Activated CD4-positive, alpha-beta T cell treated with anti-CD3 and anti-CD28 coated beads for 36 hours (primary cell): ENCODE measurements around the gene CBLB. TPM values are rescaled to one million over a fixed set of nuclear protein-coding genes. Genes with fewer than 3 reads are reported as not detected.
A peak's percentile ranks its signal among the peaks of the same experiment; 100 is the strongest.

ENCODE experiments used
- ATAC-seq: fragments of 200-7000 bp; cut with Tn5 transposase; one replicate; pipeline ENCODE4 v1.10.0; 2021; ENCODE audit warnings: mild to moderate bottlenecking, moderate library complexity
- CTCF ChIA-PET: fragments of 350-600 bp; sonication (Branson Sonifier 250); formaldehyde crosslinking; loops from one replicate; lab custom pipeline; 2021; ENCODE audit warnings: antibody characterized with exemption; lab: Charles Lee
- POLR2A ChIA-PET: fragments of 350-600 bp; sonication (Branson Sonifier 250); formaldehyde crosslinking; loops from one replicate; lab custom pipeline; 2021; ENCODE audit warnings: antibody characterized with exemption, inconsistent platforms; lab: Charles Lee
- DNase-seq: peaks from one replicate; pipeline ENCODE4 v3.0.0-alpha.2; 2020
- H3K27ac Mint-ChIP-seq: one replicate; pipeline ENCODE4 v1.8.0; 2021; ENCODE audit warnings: mixed read lengths
- H3K27me3 Mint-ChIP-seq: one replicate; pipeline ENCODE4 v1.8.0; 2021; ENCODE audit warnings: mixed read lengths
- H3K36me3 Mint-ChIP-seq: one replicate; pipeline ENCODE4 v1.8.0; 2021; ENCODE audit warnings: low read depth, mixed read lengths
- H3K4me1 Mint-ChIP-seq: one replicate; pipeline ENCODE4 v1.8.0; 2021; ENCODE audit warnings: mixed read lengths
- H3K4me3 Mint-ChIP-seq: one replicate; pipeline ENCODE4 v1.8.0; 2021; ENCODE audit warnings: mild to moderate bottlenecking, moderate library complexity, mixed read lengths
- H3K9me3 Mint-ChIP-seq: one replicate; pipeline ENCODE4 v1.8.0; 2021; ENCODE audit warnings: low read depth, mixed read lengths
- intact Hi-C, 2 experiments: fragments of 100-400 bp; cut with DNase I in 1 of 2; cut with micrococcal nuclease in 1 of 2; formaldehyde crosslinking; loops; one replicate each; pipeline versions ENCODE4 v1.14.2 to v1.15.1; 2022 to 2024; cut with DNase I, micrococcal nuclease
- total RNA-seq, 2 experiments: library from RNA; stranded (reverse); gene quantifications; one replicate each; pipeline ENCODE4 v1.2.3, GENCODE V29; 2021

CBLB gene
- total RNA-seq, 2 experiments from 2014 or later: 112 to 163 TPM

DNA sequence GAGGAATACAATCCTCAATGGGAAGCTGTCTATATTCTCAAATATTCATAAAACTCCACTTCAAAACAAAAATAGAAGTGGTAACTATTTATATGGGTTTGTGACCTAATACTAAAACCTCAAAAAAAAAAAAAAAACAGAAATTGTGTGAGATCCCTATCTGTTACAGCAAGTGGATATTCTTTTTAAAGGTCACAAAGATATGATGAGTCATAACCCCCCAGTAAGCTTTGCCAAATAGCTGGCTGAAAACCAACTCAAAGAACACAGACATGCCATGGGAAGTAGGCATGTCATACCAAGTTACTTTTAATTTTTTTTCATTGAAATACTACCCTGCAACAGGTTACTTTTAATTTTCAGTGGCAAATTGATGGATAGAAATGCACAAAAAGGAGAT is 62.5 kb downstream of the CBLB start:
- Mint-ChIP-seq H3K4me1 (peaks cover 65% of the 10 kb centered on the region), H3K36me3 (peaks cover 50% of the 10 kb centered on the region), H3K9me3 (peaks cover 4% of the 10 kb centered on the region), H3K4me3 (no peak overlapping the region), H3K27me3 (no peaks in the 10 kb centered on the region), H3K27ac (peak overlapping the region; percentile 34)
- ATAC-seq (peak; percentile 82), DNase-seq (no peak)
- POLR2A ChIA-PET: interaction anchor here (0.6 kb wide), 1 partner anchor 1720 kb away, joined by 4 read pairs; no protein-coding TSS in a partner anchor
- CTCF ChIA-PET: no interaction called here
- intact Hi-C loops: loop anchor here in 1 of 2 experiments (2.0 kb wide), 1 partner anchor 16 kb away; no protein-coding TSS in a partner anchor

DNA sequence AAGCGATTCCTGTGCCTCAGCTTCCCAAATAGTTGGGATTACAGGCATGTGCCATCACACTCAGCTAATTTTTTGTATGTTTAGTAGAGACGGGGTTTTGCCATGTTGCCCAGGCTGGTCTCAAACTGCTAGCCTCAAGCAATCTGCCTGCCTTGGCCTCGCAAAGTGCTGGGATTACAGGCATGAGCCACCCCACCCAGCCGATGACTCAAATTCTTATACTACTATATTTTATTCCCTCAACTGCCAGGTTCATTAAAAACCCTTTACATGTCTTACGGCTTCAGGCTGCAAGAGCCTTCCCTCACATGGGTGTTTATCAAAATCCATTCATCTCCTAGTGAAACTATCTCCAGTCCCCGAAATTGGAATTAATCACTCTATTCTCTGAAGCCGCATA is 63.4 kb downstream of the CBLB start:
- intact Hi-C loops: no loop called here
- peaks cover 69% of the 10 kb centered on the region for H3K4me1 Mint-ChIP-seq

DNA sequence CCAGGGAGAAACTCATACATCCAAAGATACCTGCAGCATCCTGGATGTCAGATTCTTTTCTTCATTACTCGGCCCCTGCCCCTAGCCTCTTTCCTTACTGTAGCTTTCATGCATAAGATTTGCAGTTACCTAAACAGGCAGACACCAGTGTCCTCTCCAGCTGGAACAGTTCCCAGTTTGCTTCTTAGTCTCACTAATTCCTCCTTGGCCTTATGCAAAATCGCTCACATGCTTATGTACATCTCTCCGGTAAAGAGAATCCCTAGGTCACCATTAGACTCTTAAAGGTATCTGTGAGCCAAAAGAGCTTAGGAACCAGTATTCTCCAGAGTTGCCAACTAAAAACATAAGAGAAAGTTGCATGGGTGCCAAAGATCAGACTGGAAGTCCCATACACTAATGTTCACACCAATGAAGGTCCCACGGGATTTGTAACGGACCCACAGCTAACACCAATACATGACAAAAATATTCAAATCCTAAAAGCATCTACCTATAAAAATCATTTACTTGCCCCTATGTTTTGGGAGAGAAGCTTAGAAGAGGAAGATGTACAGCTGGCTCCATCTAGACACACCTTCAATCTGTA is 66.6 kb downstream of the CBLB start:
- peaks cover 4% of the 10 kb centered on the region for H3K9me3 Mint-ChIP-seq
- H3K4me3 Mint-ChIP-seq: no peak overlapping the region
- no peaks in the 10 kb centered on the region for H3K27me3 Mint-ChIP-seq
- ChIA-PET CTCF (interaction anchor here (0.8 to 1.4 kb wide), 2 partner anchors 9 to 32 kb away, joined by 3 to 4 read pairs; no protein-coding TSS in a partner anchor), POLR2A (interaction anchor here (1.2 kb wide), 1 partner anchor 25 kb away, joined by 3 read pairs; no protein-coding TSS in a partner anchor)
- peaks cover 75% of the 10 kb centered on the region for H3K4me1 Mint-ChIP-seq
- DNase-seq (no peak), ATAC-seq (no peak)
- H3K36me3 Mint-ChIP-seq: peaks cover 62% of the 10 kb centered on the region
- peak overlapping the region; percentile 83 for H3K27ac Mint-ChIP-seq
- intact Hi-C loops: no loop called here

More for the DNA sequence above, 63.4 kb downstream of the CBLB start:
- Mint-ChIP-seq H3K27ac (peak overlapping the region; percentile 34), H3K4me3 (no peak overlapping the region), H3K9me3 (peaks cover 4% of the 10 kb centered on the region), H3K27me3 (no peaks in the 10 kb centered on the region), H3K36me3 (peaks cover 52% of the 10 kb centered on the region)
- CTCF ChIA-PET: no interaction called here
- DNase-seq (no peak), ATAC-seq (no peak)
- POLR2A ChIA-PET: no interaction called here

DNA sequence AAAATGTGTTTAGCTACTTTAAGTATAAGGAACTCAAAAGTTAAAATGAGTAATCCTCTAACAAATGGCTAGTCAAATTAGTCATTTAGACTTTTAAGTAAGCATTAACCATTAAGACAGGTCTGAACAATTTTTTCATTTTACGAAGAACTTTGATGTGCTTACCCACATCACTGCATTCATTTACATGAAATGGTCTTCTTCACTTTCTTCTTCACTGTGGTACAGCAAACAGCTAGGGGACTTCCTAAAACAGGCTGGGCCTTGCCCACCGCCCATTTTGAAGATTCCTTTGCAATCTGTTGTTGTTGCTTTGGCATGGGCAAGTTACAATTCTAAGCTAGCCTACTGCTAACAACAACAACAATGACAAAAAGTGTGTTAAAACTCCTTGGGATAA is 67.4 kb downstream of the CBLB start:
- no peak overlapping the region for H3K4me3 Mint-ChIP-seq
- no peaks in the 10 kb centered on the region for H3K27me3 Mint-ChIP-seq
- H3K27ac Mint-ChIP-seq: peak overlapping the region; percentile 83
- H3K36me3 Mint-ChIP-seq: peaks cover 64% of the 10 kb centered on the region
- ChIA-PET CTCF (interaction anchor here (0.6 to 1.4 kb wide), 2 partner anchors 10 to 598 kb away, joined by 4 read pairs; no protein-coding TSS in a partner anchor), POLR2A (interaction anchor here (1.2 kb wide), 1 partner anchor 26 kb away, joined by 3 read pairs; no protein-coding TSS in a partner anchor)
- H3K4me1 Mint-ChIP-seq: peaks cover 73% of the 10 kb centered on the region
- peak; percentile 70 for ATAC-seq
- intact Hi-C loops: no loop called here
- DNase-seq: no peak
- H3K9me3 Mint-ChIP-seq: peaks cover 4% of the 10 kb centered on the region

DNA sequence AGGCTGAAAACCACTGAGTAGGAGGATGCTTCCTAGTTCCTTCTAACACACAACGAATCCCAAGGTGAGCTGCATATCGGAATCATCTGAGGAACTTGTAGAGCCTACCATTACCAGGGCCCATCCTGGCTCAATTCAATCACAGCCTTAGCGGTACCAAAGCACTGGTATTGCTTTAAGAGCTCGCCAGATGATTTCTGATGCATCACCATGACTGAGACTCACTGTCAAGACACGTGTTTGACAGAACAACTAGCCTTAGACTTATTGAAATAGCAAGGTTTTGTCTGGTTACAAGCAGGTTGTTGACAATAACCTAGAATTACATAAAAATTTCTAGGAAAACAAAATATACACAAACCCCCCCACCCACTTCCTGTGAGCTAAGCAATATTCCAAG is 68.5 kb downstream of the CBLB start:
- intact Hi-C loops: no loop called here
- Mint-ChIP-seq H3K9me3 (peaks cover 10% of the 10 kb centered on the region), H3K27ac (no peak overlapping the region), H3K36me3 (peaks cover 64% of the 10 kb centered on the region), H3K4me1 (peaks cover 72% of the 10 kb centered on the region), H3K4me3 (no peak overlapping the region), H3K27me3 (no peaks in the 10 kb centered on the region)
- CTCF ChIA-PET: no interaction called here
- POLR2A ChIA-PET: no interaction called here
- peak; percentile 47 for ATAC-seq
- DNase-seq: no peak

DNA sequence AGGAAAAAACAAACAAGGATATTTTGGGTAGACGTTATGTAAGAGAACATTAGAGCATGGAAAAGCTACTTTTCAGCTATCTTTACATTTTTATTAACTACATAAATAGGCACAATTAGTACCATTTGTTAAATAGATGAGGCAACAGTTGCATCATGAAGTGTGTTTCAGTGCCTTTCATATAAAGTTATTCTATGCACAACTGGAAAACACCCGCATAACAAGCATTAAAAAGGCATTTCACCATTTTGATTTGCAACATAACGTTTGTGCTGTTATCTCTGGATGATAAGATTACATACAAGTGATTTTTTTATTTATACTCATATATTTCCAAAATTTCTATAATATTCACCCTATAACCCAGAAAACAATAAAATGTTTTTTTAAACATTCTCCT is 69.5 kb downstream of the CBLB start:
- Mint-ChIP-seq H3K4me3 (no peak overlapping the region), H3K4me1 (peaks cover 68% of the 10 kb centered on the region), H3K27me3 (no peaks in the 10 kb centered on the region), H3K9me3 (peaks cover 6% of the 10 kb centered on the region), H3K36me3 (peaks cover 56% of the 10 kb centered on the region), H3K27ac (peak overlapping the region; percentile 17)
- no peak for ATAC-seq
- ChIA-PET CTCF (no interaction called here), POLR2A (no interaction called here)
- intact Hi-C loops: no loop called here
- DNase-seq: no peak

DNA sequence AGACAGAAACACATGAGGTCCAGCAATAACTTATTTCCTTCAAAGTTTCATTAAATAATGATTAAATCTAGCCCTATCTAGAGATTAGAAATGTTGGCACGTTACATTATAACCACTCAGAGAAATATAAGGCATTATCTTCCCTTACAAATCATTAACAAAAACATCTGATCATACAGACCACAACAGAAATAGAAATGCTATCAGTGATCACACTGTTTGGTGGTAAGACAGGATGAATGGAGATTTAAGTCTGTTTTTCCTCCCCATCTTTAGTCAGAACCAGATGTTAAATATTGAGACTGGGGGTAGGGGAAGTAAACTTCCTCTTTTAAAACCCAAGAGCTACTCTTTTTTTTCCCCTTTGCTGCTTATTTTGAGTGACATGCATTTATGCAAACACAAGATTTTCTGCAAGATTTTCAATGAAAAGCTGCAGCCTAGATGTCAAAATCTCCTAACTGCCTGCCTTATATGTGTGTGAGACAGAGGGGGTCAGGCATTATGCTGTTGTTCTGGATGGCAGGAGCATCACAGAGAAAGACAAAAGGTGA is 70.4 kb downstream of the CBLB start:
- CTCF ChIA-PET: no interaction called here
- DNase-seq (no peak), ATAC-seq (peak; percentile 34)
- peaks cover 57% of the 10 kb centered on the region for H3K36me3 Mint-ChIP-seq
- no peaks in the 10 kb centered on the region for H3K27me3 Mint-ChIP-seq
- peaks cover 6% of the 10 kb centered on the region for H3K9me3 Mint-ChIP-seq
- H3K4me3 Mint-ChIP-seq: no peak overlapping the region
- no peak overlapping the region for H3K27ac Mint-ChIP-seq
- POLR2A ChIA-PET: no interaction called here
- intact Hi-C loops: no loop called here
- peaks cover 74% of the 10 kb centered on the region for H3K4me1 Mint-ChIP-seq

DNA sequence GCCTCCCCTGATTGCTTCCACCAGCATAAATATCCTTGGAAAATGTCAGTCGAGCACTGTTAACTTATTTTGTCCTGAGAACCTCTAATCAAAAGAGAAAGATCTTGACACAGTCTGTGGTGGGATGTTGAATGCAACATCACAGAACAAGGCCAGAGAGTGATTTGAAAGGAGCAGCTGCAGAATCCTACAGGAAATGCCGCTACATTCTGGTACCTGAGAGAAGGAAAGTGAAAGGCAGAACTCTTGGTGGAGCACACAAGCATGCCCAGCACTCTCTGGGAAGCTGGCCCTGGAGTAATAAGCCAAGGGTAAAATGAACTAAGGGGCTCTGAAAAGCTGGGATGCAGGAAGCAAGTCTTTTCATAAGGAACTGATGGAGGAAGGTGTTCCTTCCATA is 75.8 kb downstream of the CBLB start:
- Mint-ChIP-seq H3K27me3 (no peaks in the 10 kb centered on the region), H3K36me3 (peaks cover 54% of the 10 kb centered on the region), H3K4me3 (no peak overlapping the region), H3K4me1 (peaks cover 68% of the 10 kb centered on the region), H3K27ac (no peak overlapping the region), H3K9me3 (peaks cover 6% of the 10 kb centered on the region)
- ATAC-seq (no peak), DNase-seq (no peak)
- ChIA-PET POLR2A (no interaction called here), CTCF (no interaction called here)
- intact Hi-C loops: no loop called here

DNA sequence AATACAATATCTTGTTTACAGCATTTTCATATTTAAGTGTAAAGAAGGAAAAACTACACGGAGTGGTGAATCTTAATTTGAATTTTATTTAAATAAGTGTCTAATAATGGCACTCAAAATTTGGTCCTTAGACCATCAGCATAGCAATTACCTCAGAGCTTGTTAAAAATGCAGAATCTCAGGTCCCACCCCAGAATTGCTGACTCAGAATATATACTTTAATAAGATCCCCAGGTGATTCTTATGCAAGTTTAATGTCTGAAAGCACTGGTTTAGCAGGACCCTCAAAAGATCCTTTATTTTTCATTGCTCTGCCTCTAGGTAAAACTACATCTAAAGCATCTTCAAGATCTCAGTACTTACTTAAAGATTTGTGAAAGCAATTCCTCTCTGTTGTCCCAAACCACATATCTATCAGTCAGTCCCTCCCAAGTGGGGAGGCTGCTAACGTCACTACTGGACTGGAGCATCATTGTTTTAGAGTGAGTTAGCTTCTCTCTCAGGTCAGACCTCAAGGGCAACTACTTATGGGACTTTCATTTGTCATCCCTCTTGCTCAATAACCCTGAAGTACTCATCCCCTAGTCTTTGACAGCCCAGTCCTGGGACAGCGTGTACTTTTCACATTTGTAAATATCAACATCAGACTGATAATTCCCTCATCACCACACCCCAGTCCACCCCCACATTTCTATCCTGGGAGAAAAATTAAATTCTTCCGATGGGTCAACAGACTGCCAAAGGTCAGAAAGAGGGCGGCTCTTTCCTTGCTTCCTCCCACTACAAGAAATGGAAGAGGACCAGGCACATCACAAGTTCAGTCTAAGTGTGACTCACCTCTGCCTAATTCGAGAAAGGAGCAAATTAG is 76.7 kb downstream of the CBLB start:
- CTCF ChIA-PET: interaction anchor here (0.7 kb wide), 1 partner anchor 21 kb away, joined by 3 read pairs; no protein-coding TSS in a partner anchor
- ATAC-seq (peak; percentile 63), DNase-seq (no peak)
- Mint-ChIP-seq H3K27ac (peak overlapping the region; percentile 24), H3K9me3 (peaks cover 6% of the 10 kb centered on the region), H3K36me3 (peaks cover 52% of the 10 kb centered on the region), H3K27me3 (no peaks in the 10 kb centered on the region), H3K4me3 (no peak overlapping the region), H3K4me1 (peaks cover 68% of the 10 kb centered on the region)
- POLR2A ChIA-PET: interaction anchor here (0.5 kb wide), 1 partner anchor 42 kb away, joined by 7 read pairs; no protein-coding TSS in a partner anchor
- intact Hi-C loops: no loop called here

DNA sequence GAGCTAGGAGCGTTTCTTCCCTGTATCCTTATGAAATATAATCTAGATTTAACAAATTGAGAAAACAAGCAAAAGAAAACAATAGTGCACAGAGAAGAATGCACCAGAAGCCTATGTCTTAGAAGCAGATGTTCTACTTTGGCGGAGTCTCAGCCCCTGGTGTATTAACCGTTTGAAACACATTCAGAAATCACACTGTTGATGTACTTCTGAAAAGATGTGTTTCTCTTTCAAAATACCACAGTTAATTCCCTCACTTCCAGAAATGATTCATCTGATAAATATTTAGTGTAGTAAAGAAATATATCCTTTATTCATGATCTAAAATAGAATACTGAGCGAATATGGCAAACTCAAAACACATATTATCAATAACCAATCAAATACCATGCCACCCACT is 77.7 kb downstream of the CBLB start:
- ATAC-seq (no peak), DNase-seq (no peak)
- Mint-ChIP-seq H3K4me3 (no peak overlapping the region), H3K4me1 (peaks cover 70% of the 10 kb centered on the region), H3K36me3 (peaks cover 48% of the 10 kb centered on the region), H3K27me3 (no peaks in the 10 kb centered on the region), H3K27ac (no peak overlapping the region), H3K9me3 (peaks cover 5% of the 10 kb centered on the region)
- ChIA-PET POLR2A (no interaction called here), CTCF (no interaction called here)
- intact Hi-C loops: no loop called here

DNA sequence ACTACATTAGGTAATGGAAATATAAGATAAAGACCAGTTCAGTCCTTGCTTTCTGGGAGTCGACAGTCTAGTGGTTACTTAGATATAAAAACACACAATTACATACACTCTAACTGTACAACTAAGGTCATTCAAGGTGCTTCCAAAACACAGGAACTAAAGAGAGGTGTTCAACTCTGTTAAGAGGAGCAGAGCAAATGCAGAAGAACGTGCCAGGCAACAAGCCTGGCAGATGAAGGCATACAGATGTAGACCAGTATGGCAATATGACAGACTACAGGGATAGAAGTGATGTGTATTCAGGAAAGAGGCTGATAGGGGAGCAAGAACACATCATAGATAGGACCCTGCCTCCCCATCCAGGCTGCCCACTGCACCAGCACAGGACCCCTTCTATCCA is 78.3 kb downstream of the CBLB start:
- DNase-seq (no peak), ATAC-seq (no peak)
- no peak overlapping the region for H3K4me3 Mint-ChIP-seq
- H3K4me1 Mint-ChIP-seq: peaks cover 74% of the 10 kb centered on the region
- H3K9me3 Mint-ChIP-seq: peaks cover 2% of the 10 kb centered on the region
- no peaks in the 10 kb centered on the region for H3K27me3 Mint-ChIP-seq
- intact Hi-C loops: no loop called here
- ChIA-PET POLR2A (no interaction called here), CTCF (no interaction called here)
- no peak overlapping the region for H3K27ac Mint-ChIP-seq
- H3K36me3 Mint-ChIP-seq: peaks cover 49% of the 10 kb centered on the region
